ENCODE measurements around the gene PLA2G4C.

The PLA2G4C gene

DNA sequence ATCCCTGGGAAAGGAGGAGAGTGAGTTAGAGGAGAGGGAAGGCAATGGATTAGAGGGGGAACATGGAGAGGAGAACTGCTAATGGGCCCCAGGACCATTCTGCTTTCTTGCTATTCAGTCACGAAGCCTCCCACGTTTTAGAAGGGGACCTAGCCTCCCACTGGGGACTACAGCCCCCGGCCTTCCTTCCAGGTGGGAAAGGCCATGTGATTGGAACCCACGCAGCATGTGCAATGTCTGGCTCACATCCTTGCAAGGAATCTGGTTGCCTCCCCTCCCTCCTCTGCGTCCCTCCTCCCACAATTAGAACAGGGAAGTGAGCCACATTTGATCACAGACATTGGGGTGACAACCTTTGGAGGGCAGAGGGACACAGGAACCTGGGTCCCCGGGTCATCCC lies 22.5 kb upstream of the PLA2G4C start:
- H3K79me2 ChIP-seq (ENCODE audit: control insufficient read depth, insufficient read depth, low read length, unreplicated experiment) = no peaks in the 10 kb centered on the region

DNA sequence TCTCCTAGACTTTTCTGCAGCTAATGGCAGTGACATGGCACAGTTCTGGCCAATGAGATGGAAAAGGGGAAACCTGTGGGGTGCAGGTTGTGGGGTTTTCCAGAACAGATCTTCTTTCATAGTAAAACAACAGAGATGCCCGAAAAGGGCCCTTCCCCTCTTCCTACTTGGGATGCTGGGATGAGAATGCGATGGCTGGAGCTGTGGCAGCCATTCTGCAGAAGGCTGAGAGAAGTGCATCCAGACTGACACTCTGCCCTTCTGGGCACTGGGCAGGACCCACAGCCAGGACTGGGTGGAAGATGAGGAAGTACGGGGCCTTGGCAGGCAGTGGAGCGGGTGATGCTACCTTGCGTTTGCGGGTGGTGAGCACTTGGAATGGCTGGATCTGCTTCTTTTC lies 16.9 kb upstream of the PLA2G4C start:
- H3K4me1 ChIP-seq (ENCODE audit: control insufficient read depth, insufficient read depth, low read length, unreplicated experiment) = peaks cover 5% of the 10 kb centered on the region

More for the DNA sequence above, 22.5 kb upstream of the PLA2G4C start:
- H2AFZ ChIP-seq (ENCODE audit: low read length, unreplicated experiment) = no peak overlapping the region
- H3K4me1 ChIP-seq (ENCODE audit: control insufficient read depth, insufficient read depth, low read length, unreplicated experiment) = no peaks in the 10 kb centered on the region
- no peak overlapping the region for H3K4me3 ChIP-seq (ENCODE audit: low read depth, low read length)
- no peak overlapping the region for H3K27ac ChIP-seq (ENCODE audit: low read depth, low read length)
- H3K36me3 ChIP-seq (ENCODE audit: insufficient read depth, low read length) = no peaks in the 10 kb centered on the region
- no peaks in the 10 kb centered on the region for H3K27me3 ChIP-seq (ENCODE audit: insufficient read depth, low read length)

DNA sequence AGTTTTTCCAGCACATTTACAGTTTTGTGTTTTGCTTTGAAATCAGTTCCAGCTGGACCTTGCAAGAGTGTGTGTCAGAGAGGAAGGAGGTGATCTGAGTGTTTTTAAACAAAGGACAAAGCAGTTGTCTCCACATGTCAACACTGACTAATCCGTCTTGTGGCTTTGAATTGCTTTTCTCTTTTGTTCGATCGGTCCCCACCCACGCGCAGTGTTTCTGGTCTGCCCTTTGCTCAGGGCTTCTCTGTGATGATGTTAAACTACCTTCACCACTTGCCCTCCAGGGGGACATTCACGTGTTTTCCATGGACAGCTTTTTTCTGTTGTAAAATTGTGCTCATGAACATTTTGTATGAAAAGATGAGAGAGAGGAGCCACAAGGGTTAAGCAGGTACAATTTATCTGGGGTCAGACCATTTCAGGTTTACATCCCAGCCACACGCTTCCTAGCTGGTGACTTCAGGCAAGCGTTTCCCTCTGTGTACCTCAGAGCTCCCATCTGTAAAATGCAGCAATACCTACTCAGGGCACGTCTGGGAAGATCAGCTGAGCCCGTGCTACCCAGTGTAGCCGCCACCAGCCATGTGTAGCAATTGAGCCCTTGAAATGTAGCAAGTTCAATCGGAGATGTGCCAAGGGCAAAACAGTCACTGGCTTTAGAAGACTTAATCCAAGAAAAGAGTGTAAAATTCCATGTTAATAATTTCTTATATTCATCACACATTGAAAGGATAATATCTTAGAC lies 13.5 kb upstream of the PLA2G4C start:
- peaks cover 5% of the 10 kb centered on the region for H3K4me1 ChIP-seq (ENCODE audit: control insufficient read depth, insufficient read depth, low read length, unreplicated experiment)
- H3K27me3 ChIP-seq (ENCODE audit: insufficient read depth, low read length) = no peaks in the 10 kb centered on the region
- no peaks in the 10 kb centered on the region for H3K79me2 ChIP-seq (ENCODE audit: control insufficient read depth, insufficient read depth, low read length, unreplicated experiment)
- H3K27ac ChIP-seq (ENCODE audit: low read depth, low read length) = no peak overlapping the region
- H3K4me3 ChIP-seq (ENCODE audit: low read depth, low read length) = no peak overlapping the region
- H2AFZ ChIP-seq (ENCODE audit: low read length, unreplicated experiment) = no peak overlapping the region
- 0 out of 2 replicates have a peak, but pooled peaks cover 3% of the 10 kb centered on the region for H3K36me3 ChIP-seq (ENCODE audit: insufficient read depth, low read length)

More for the DNA sequence above, 16.9 kb upstream of the PLA2G4C start:
- Histone ChIP-seq H3K4me3 (ENCODE audit: low read depth, low read length) (no peak overlapping the region), H3K27me3 (ENCODE audit: insufficient read depth, low read length) (no peaks in the 10 kb centered on the region), H3K36me3 (ENCODE audit: insufficient read depth, low read length) (0 out of 2 replicates have a peak, but pooled peaks cover 1% of the 10 kb centered on the region), H2AFZ (ENCODE audit: low read length, unreplicated experiment) (no peak overlapping the region), H3K27ac (ENCODE audit: low read depth, low read length) (no peak overlapping the region), H3K79me2 (ENCODE audit: control insufficient read depth, insufficient read depth, low read length, unreplicated experiment) (no peaks in the 10 kb centered on the region)

DNA sequence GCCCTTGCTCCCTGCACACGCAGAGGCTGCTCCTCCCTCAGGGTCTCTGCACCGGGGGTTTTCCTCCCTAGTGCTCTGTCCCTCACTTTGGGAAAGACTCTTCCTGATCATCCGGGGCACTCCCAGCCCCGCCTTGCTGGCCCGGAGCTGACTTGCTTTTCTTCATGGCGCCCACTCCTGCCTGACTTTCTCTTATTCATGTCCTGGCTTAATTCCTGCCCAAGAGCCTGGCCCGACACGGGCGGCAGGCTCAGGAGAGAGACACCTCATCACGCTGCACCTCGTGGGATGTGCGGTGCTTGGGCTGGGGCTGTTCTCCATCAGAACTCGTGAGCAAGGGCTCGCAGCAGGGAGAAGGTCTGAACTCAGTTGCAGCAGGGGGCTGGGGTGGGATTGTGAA lies 11.8 kb upstream of the PLA2G4C start:
- Histone ChIP-seq H3K27ac (ENCODE audit: low read depth, low read length) (no peak overlapping the region), H3K4me1 (ENCODE audit: control insufficient read depth, insufficient read depth, low read length, unreplicated experiment) (peaks cover 5% of the 10 kb centered on the region), H3K36me3 (ENCODE audit: insufficient read depth, low read length) (0 out of 2 replicates have a peak, but pooled peaks cover 3% of the 10 kb centered on the region), H3K27me3 (ENCODE audit: insufficient read depth, low read length) (no peaks in the 10 kb centered on the region), H2AFZ (ENCODE audit: low read length, unreplicated experiment) (no peak overlapping the region), H3K79me2 (ENCODE audit: control insufficient read depth, insufficient read depth, low read length, unreplicated experiment) (no peaks in the 10 kb centered on the region), H3K4me3 (ENCODE audit: low read depth, low read length) (no peak overlapping the region)

DNA sequence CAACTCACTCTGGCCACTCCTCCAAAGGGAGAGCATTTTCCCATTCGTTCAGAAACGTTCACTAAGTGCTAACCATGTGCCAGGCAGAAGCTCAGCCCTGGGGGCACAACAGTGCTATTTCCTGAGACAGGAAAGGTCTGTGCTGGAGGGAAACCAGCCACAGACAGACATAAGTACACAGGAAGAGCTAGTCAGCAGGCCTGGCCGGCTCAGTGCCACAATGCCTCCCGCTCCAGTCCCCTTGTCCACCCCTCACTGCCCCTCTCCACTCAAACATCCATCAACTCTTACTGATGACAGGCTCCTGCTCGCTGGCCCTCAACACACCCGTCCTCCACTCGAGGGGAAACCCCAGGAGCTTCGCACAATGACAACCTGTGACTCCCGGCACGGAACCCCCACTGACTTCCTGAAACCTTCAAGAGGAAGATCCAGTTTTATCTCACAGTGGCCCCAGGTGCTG lies 11.3 kb upstream of the PLA2G4C start:
- no peaks in the 10 kb centered on the region for H3K79me2 ChIP-seq (ENCODE audit: control insufficient read depth, insufficient read depth, low read length, unreplicated experiment)
- no peaks in the 10 kb centered on the region for H3K27me3 ChIP-seq (ENCODE audit: insufficient read depth, low read length)
- H3K27ac ChIP-seq (ENCODE audit: low read depth, low read length) = no peak overlapping the region
- H3K4me1 ChIP-seq (ENCODE audit: control insufficient read depth, insufficient read depth, low read length, unreplicated experiment) = peaks cover 5% of the 10 kb centered on the region
- no peak overlapping the region for H2AFZ ChIP-seq (ENCODE audit: low read length, unreplicated experiment)
- H3K36me3 ChIP-seq (ENCODE audit: insufficient read depth, low read length) = 0 out of 2 replicates have a peak, but pooled peaks cover 3% of the 10 kb centered on the region
- H3K4me3 ChIP-seq (ENCODE audit: low read depth, low read length) = no peak overlapping the region

DNA sequence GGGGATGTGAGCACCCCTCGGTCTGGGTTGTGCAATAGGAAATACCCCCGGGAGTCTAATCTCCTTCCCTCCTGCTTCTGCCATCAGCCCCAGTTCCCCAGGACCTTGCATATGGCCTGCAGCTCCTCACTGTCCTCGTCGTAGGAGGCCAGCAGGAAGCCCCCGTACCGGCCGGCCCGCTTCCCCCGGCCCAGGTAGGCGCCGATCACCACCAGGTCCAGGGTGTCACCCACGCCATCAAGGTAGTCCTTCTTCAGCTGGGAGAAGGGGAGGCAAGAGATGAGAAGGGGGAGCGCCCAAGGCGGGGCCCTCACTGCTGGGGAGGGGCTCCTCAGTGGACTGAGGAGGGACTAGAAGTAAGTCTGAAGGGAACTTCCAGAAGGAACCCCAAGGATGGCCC lies 10.4 kb upstream of the PLA2G4C start:
- H3K27me3 ChIP-seq (ENCODE audit: insufficient read depth, low read length) = no peaks in the 10 kb centered on the region
- H3K4me1 ChIP-seq (ENCODE audit: control insufficient read depth, insufficient read depth, low read length, unreplicated experiment) = peaks cover 5% of the 10 kb centered on the region
- H3K79me2 ChIP-seq (ENCODE audit: control insufficient read depth, insufficient read depth, low read length, unreplicated experiment) = no peaks in the 10 kb centered on the region
- no peak overlapping the region for H2AFZ ChIP-seq (ENCODE audit: low read length, unreplicated experiment)
- no peak overlapping the region for H3K27ac ChIP-seq (ENCODE audit: low read depth, low read length)
- H3K36me3 ChIP-seq (ENCODE audit: insufficient read depth, low read length) = 0 out of 2 replicates have a peak, but pooled peaks cover 3% of the 10 kb centered on the region
- H3K4me3 ChIP-seq (ENCODE audit: low read depth, low read length) = no peak overlapping the region

DNA sequence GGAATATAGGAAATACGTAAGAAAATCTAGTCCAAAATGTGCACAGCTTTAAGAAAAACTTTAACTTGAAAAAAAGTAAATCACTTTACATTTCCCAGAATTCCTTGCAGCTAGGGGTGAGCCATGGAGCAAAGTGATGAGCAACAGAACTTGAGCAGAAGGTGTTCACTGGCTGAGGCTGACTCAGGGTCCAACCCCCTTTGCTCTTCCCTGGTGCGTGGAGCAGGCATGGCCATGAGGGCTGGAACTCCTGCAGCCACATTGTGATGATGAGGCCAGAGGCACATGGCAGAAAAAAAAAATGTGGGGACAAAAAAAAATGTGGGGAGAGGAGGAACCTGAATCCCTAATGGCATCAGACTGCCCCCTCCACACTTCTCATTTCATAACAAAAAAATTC lies 9.9 kb upstream of the PLA2G4C start:
- Histone ChIP-seq H3K27me3 (ENCODE audit: insufficient read depth, low read length) (no peaks in the 10 kb centered on the region), H3K36me3 (ENCODE audit: insufficient read depth, low read length) (0 out of 2 replicates have a peak, but pooled peaks cover 3% of the 10 kb centered on the region), H3K27ac (ENCODE audit: low read depth, low read length) (no peak overlapping the region), H3K79me2 (ENCODE audit: control insufficient read depth, insufficient read depth, low read length, unreplicated experiment) (no peaks in the 10 kb centered on the region), H3K4me1 (ENCODE audit: control insufficient read depth, insufficient read depth, low read length, unreplicated experiment) (peaks cover 5% of the 10 kb centered on the region), H2AFZ (ENCODE audit: low read length, unreplicated experiment) (no peak overlapping the region), H3K4me3 (ENCODE audit: low read depth, low read length) (no peak overlapping the region)

DNA sequence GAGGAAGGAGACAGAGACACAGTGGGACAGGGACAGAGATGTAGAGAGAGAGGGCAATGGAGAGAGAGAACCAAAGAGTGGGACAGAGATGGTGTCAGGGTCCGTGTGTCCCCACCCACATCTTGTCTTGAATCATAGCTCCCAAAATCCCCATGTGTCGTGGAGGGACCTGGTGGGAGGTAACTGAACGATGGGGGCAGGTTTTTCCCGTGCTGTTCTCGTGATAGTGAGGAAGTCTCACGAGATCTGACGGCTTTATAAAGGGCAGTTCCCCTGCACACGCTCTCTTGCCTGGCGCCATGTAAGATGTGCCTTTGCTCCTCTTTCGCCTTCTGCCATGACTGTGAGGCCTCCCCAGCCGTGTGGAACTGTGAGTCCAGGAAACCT lies 7.5 kb upstream of the PLA2G4C start:
- no peaks in the 10 kb centered on the region for H3K79me2 ChIP-seq (ENCODE audit: control insufficient read depth, insufficient read depth, low read length, unreplicated experiment)
- H3K4me3 ChIP-seq (ENCODE audit: low read depth, low read length) = no peak overlapping the region
- no peaks in the 10 kb centered on the region for H3K4me1 ChIP-seq (ENCODE audit: control insufficient read depth, insufficient read depth, low read length, unreplicated experiment)
- no peaks in the 10 kb centered on the region for H3K27me3 ChIP-seq (ENCODE audit: insufficient read depth, low read length)
- H3K27ac ChIP-seq (ENCODE audit: low read depth, low read length) = no peak overlapping the region
- no peak overlapping the region for H2AFZ ChIP-seq (ENCODE audit: low read length, unreplicated experiment)
- 0 out of 2 replicates have a peak, but pooled peaks cover 3% of the 10 kb centered on the region for H3K36me3 ChIP-seq (ENCODE audit: insufficient read depth, low read length)

DNA sequence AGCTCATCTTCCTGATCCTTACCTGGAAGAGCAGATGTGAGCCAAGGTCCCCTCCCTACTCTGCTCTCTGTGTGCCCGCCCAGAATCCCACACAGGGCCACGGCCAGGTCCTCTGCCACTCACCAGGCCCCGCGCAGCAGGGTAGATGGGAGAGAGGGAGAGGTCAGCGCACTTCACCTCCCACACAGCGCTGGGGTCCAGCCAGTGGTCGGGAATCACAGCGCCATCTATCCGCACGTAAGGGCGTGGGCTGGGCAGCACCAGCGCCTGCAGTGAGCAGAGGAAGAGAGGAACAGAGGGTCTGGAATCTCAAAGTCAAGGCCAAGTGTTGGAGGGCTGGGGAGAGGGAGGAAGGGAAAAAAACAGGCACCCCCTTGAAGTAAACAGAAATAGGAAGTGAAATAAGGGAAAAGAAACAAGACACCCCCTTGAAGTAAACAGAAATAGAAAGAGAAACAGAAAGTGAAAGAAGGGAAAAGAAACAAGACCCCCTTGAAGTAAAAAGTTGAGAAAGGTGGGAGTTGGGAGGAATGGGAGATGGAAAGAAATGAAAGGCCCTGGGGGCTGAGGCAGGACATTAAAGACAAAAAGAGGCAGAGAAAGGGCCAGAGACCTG lies 7.0 kb upstream of the PLA2G4C start:
- H3K4me1 ChIP-seq (ENCODE audit: control insufficient read depth, insufficient read depth, low read length, unreplicated experiment) = no peaks in the 10 kb centered on the region
- no peaks in the 10 kb centered on the region for H3K27me3 ChIP-seq (ENCODE audit: insufficient read depth, low read length)
- H3K27ac ChIP-seq (ENCODE audit: low read depth, low read length) = no peak overlapping the region
- H3K4me3 ChIP-seq (ENCODE audit: low read depth, low read length) = no peak overlapping the region
- no peak overlapping the region for H2AFZ ChIP-seq (ENCODE audit: low read length, unreplicated experiment)
- H3K79me2 ChIP-seq (ENCODE audit: control insufficient read depth, insufficient read depth, low read length, unreplicated experiment) = no peaks in the 10 kb centered on the region
- 0 out of 2 replicates have a peak, but pooled peaks cover 2% of the 10 kb centered on the region for H3K36me3 ChIP-seq (ENCODE audit: insufficient read depth, low read length)

DNA sequence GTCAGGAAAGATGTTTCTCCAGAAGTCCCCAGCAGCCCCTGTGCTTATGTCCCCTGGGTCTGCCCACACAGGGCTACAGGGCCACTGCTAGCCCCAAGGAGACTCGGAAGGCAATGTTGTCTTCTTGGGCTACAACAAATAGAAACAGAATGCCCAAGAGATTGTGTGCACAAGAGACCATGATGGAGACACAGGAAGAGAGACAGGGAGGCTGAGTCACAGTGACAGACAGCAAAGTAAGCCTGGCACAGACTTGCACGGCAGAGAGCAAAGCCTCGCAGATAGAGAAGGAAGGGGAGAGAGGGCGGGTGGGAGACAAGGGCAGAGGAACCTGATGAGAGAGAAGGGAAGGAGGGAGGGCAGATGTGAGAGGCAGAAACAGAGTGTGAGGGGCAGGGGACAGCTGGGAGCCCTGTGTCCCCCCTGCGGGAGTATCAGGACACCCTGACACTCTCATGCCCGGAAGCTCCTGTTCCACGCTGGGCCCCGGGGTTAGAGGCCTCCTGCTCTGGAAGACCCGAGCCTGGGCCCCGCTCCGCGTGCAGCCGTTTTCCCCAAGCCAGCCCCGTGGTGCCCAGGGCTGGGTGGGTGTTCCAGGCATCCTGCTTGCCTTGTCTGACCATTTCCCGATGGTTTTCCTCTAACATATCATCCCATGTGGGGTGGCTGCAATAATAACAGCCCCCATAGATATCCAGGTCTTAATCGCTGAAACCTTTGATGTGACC lies 2.7 kb upstream of the PLA2G4C start:
- Histone ChIP-seq H2AFZ (ENCODE audit: low read length, unreplicated experiment) (no peak overlapping the region), H3K27ac (ENCODE audit: low read depth, low read length) (no peak overlapping the region)

More for the DNA sequence above, 2.7 kb upstream of the PLA2G4C start:
- Histone ChIP-seq H3K36me3 (ENCODE audit: insufficient read depth, low read length) (no peaks in the 10 kb centered on the region), H3K79me2 (ENCODE audit: control insufficient read depth, insufficient read depth, low read length, unreplicated experiment) (no peaks in the 10 kb centered on the region), H3K4me1 (ENCODE audit: control insufficient read depth, insufficient read depth, low read length, unreplicated experiment) (no peaks in the 10 kb centered on the region), H3K27me3 (ENCODE audit: insufficient read depth, low read length) (no peaks in the 10 kb centered on the region), H3K4me3 (ENCODE audit: low read depth, low read length) (no peak overlapping the region)

All from ACC112 (cell line).